CD4-positive, alpha-beta T cell treated with Interleukin-1 beta for 1 hour (primary cell): ENCODE results near the gene HOXA2.

Experiments used
- DNase-seq, 2 donors: peaks; one replicate each; pipeline ENCODE4 v3.0.0-alpha.2; 2020 to 2022

HOXA2 gene

GRCh38 chr7:27097686-27098577 lies 4.6 kb downstream of the HOXA2 start:
- no peak for DNase-seq

- peak in 1 of 2 donors; percentile 40 for DNase-seq
Observed at GRCh38 chr7:27096768-27097514, 5.5 kb downstream of the HOXA2 start.

- peak; percentile 83 to 87 for DNase-seq
Observed at GRCh38 chr7:27095897-27096767, 6.4 kb downstream of the HOXA2 start, which contains the start of gene HOXA1. HOXA1 (minus strand) TSS chr7:27096000; CDS start chr7:27095912, 88 bp downstream.

- peak; percentile 20 for DNase-seq
Observed at GRCh38 chr7:27095050-27095896, 7.2 kb downstream of the HOXA2 start.

- DNase-seq: no peak
Observed at GRCh38 chr7:27094304-27095049, 8.0 kb downstream of the HOXA2 start.

- no peak for DNase-seq
Observed at GRCh38 chr7:27093184-27093895, 9.1 kb downstream of the HOXA2 start.

GRCh38 chr7:27092819-27093110 lies 9.7 kb downstream of the HOXA2 start:
- no peak for DNase-seq

- no peak for DNase-seq
Observed at GRCh38 chr7:27091941-27092818, 10.3 kb downstream of the HOXA2 start.

GRCh38 chr7:27091105-27091504 lies 11.4 kb downstream of the HOXA2 start:
- no peak for DNase-seq

- DNase-seq: no peak
Observed at GRCh38 chr7:27088002-27088922, 14.2 kb downstream of the HOXA2 start.

- DNase-seq: no peak
Observed at GRCh38 chr7:27083646-27084045, 18.8 kb downstream of the HOXA2 start.

GRCh38 chr7:27082171-27082570 lies 20.3 kb downstream of the HOXA2 start:
- DNase-seq: no peak

- no peak for DNase-seq
Observed at GRCh38 chr7:27080844-27081436, 21.5 kb downstream of the HOXA2 start.

GRCh38 chr7:27079234-27079975 lies 23.1 kb downstream of the HOXA2 start:
- DNase-seq: no peak

- DNase-seq: no peak
Observed at GRCh38 chr7:27078616-27079233, 23.8 kb downstream of the HOXA2 start.

GRCh38 chr7:27073076-27073475 lies 29.4 kb downstream of the HOXA2 start:
- no peak for DNase-seq
